Small intestine (tissue), 7 donors: ENCODE measurements around the gene GAST. TPM values are rescaled to one million over a fixed set of nuclear protein-coding genes. Genes with fewer than 3 reads are reported as not detected.

Source experiments
- DNase-seq, 2 donors: peaks; one replicate each; pipeline versions ENCODE4 v3.0.0 to v3.0.0-alpha.2; 2013
- FAIRE-seq: peaks from 2 replicates; lab custom pipeline; 2012; peaks lifted over from hg19 to GRCh38; lab: Jason Lieb, UNC
- H3K27ac ChIP-seq, 3 donors: one replicate each; pipeline ENCODE4 v1.5.1; 2013; ENCODE audit warnings: low read length in 2 of 3, mild to moderate bottlenecking in 2 of 3, control low read depth in 1 of 3, inconsistent platforms in 1 of 3, low read depth in 1 of 3, moderate library complexity in 1 of 3
- H3K27me3 ChIP-seq, 3 donors: one replicate each; pipeline ENCODE4 v1.6.1; 2013; ENCODE audit warnings: low read length in 3 of 3, inconsistent platforms in 1 of 3; ENCODE audit not compliant: control insufficient read depth in 3 of 3, insufficient read depth in 3 of 3
- H3K36me3 ChIP-seq, 3 donors: one replicate each; pipeline ENCODE4 v1.6.1; 2013; ENCODE audit warnings: low read length in 3 of 3, inconsistent platforms in 1 of 3, low read depth in 1 of 3, mild to moderate bottlenecking in 1 of 3, moderate library complexity in 1 of 3; ENCODE audit not compliant: control insufficient read depth in 3 of 3, insufficient read depth in 2 of 3
- H3K4me1 ChIP-seq, 3 donors: one replicate each; pipeline ENCODE4 v1.6.1; 2013; ENCODE audit warnings: low read length in 2 of 3, inconsistent platforms in 1 of 3, low read depth in 1 of 3, mild to moderate bottlenecking in 1 of 3, moderate library complexity in 1 of 3; ENCODE audit not compliant: control insufficient read depth in 3 of 3, insufficient read depth in 2 of 3
- H3K4me3 ChIP-seq, 3 donors: one replicate each; pipeline ENCODE4 v1.5.1; 2013; ENCODE audit warnings: low read length in 3 of 3, control low read depth in 1 of 3, inconsistent platforms in 1 of 3, low read depth in 1 of 3, mild to moderate bottlenecking in 1 of 3, moderate library complexity in 1 of 3
- H3K9me3 ChIP-seq, 2 donors: one replicate each; pipeline ENCODE4 v1.6.1; 2013; ENCODE audit warnings: low read depth in 1 of 2, low read length in 1 of 2; ENCODE audit not compliant: control insufficient read depth in 2 of 2, insufficient read depth in 1 of 2
- WGBS, 3 donors: extraction: QIAGEN DNeasy Blood & Tissue Kit; methylation state at CpG; one replicate each; pipeline ENCODE4 v1.1.7; 2013; 5-methylcytosine and 5-hydroxymethylcytosine counted together
- polyA plus RNA-seq, 4 donors: library from polyadenylated mRNA; stranded (reverse) in 3 of 4; unstranded in 1 of 4; fragments of 200-250 nt in 3 of 4; fragments of 120-200 nt in 1 of 4; gene quantifications; one replicate each; pipeline versions ENCODE4 v1.2.1 to v1.2.3, GENCODE V29; 2013
- donor health status: healthy with polysubstance abuse.
- donor health status: control.
- donor health status: control.
- donor health status: Bipolar disorder and iron deficiency.
- donor health status: healthy.

The GAST gene
- polyA plus RNA-seq, 4 donors, result 1.9 TPM; not detected in 3

DNA sequence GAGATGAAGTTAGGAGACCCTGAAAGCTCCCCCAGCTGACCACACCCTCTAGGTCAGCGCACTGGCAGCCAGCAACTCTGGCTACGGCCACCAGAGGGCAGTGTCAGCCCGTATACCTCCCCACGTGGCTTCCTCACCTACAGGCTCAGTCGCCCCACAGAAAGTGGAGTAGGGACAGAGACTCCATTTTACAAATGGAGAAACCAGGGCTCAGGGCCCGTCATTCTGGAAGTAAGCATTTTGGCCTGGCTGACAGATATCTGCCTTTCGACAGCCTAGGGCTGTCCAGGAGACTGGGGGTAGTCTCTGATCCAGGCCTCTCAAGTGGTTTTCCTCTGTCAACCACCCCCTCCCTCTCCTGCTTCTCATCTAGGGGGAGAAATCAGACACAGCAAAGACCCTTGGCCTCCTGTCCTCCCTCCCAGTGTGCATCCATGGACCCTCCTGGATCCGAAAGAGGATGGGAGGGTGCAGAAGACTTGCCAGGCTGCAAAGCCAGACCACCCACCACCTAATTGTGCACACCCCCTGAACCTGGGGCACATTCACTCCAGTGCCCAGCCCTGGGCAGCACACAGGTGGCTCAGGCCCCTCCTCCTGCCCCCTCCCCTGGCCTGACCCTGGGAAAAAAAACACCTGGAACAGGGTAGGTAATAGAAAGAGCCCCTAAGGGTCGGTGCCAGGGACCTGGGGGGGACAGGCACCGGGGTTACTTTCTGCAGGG is 26.1 kb downstream of the GAST start:
- FAIRE-seq (no peak), DNase-seq (peak; percentile 79 to 88)
- 29 to 31% (median 30%) methylated on average over 10 of the region's 10 CpGs for WGBS, 3 donors
- no peaks in the 10 kb centered on the region for H3K9me3 ChIP-seq
- H3K4me1 ChIP-seq, result peaks cover 0 to 18% (median 0%) of the 10 kb centered on the region in 3 donors
- peaks cover 0 to 47% (median 2%) of the 10 kb centered on the region in 3 donors for H3K27me3 ChIP-seq
- no peak overlapping the region for H3K27ac ChIP-seq
- H3K4me3 ChIP-seq, result no peak overlapping the region
- no peaks in the 10 kb centered on the region for H3K36me3 ChIP-seq

DNA sequence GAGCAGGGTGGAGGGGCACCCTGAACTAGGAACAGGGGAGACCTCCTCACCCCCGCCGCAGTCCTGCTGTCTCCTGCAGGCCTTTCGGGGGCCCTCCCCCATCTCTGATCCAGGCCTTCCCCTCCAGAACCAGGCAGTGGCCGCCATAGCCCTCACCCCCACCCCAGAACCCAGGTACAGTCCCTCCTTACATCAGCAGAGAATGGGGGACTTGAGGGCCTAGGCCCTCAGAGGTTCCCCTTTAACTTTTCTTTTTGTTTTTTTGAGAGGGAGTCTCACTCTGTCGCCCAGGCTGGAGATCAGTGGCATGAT is 26.6 kb downstream of the GAST start:
- no peak for DNase-seq

GRCh38 chr17:41739661-41740352 is 27.7 kb downstream of the GAST start:
- H3K27ac ChIP-seq, result no peak overlapping the region
- H3K36me3 ChIP-seq, result no peaks in the 10 kb centered on the region

More for the DNA sequence above, 26.6 kb downstream of the GAST start:
- peaks cover 0 to 17% (median 0%) of the 10 kb centered on the region in 3 donors for H3K4me1 ChIP-seq
- H3K27ac ChIP-seq, result no peak overlapping the region
- no peaks in the 10 kb centered on the region for H3K9me3 ChIP-seq
- H3K27me3 ChIP-seq, result peaks cover 0 to 41% (median 2%) of the 10 kb centered on the region in 3 donors
- no peak overlapping the region for H3K4me3 ChIP-seq
- no peaks in the 10 kb centered on the region for H3K36me3 ChIP-seq
- no peak for FAIRE-seq
- WGBS, 3 donors, result 90 to 100% (median 92%) methylated on average over 5 of the region's 5 CpGs

GRCh38 chr17:41740506-41740905 is 28.4 kb downstream of the GAST start:
- Histone ChIP-seq H3K36me3 (no peaks in the 10 kb centered on the region), H3K4me1 (peaks cover 0 to 4% (median 0%) of the 10 kb centered on the region in 3 donors), H3K4me3 (no peak overlapping the region), H3K27me3 (peaks cover 0 to 24% (median 0%) of the 10 kb centered on the region in 3 donors), H3K9me3 (no peaks in the 10 kb centered on the region), H3K27ac (no peak overlapping the region)
- DNase-seq, result no peak
- WGBS, 3 donors, result 83 to 89% (median 87%) methylated on average over 5 of the region's 5 CpGs
- no peak for FAIRE-seq

More at GRCh38 chr17:41739661-41740352, 27.7 kb downstream of the GAST start:
- Histone ChIP-seq H3K27me3 (peaks cover 0 to 31% (median under 1%) of the 10 kb centered on the region in 3 donors), H3K4me3 (no peak overlapping the region), H3K4me1 (peaks cover 0 to 6% (median 0%) of the 10 kb centered on the region in 3 donors), H3K9me3 (no peaks in the 10 kb centered on the region)
- no peak for FAIRE-seq
- DNase-seq, result no peak
- WGBS, 3 donors, result 30 to 60% (median 52%) methylated on average over 9 of the region's 9 CpGs

- WGBS, 3 donors, result 81 to 87% (median 82%) methylated on average over 9 of the region's 9 CpGs
- Histone ChIP-seq H3K36me3 (no peaks in the 10 kb centered on the region), H3K9me3 (no peaks in the 10 kb centered on the region), H3K27me3 (peaks cover 0 to 12% (median 0%) of the 10 kb centered on the region in 3 donors), H3K27ac (no peak overlapping the region), H3K4me1 (peaks cover 0 to 4% (median 0%) of the 10 kb centered on the region in 3 donors), H3K4me3 (no peak overlapping the region)
- DNase-seq, result no peak
- FAIRE-seq, result no peak
Measured at GRCh38 chr17:41741709-41742108, 29.6 kb downstream of the GAST start.

DNA sequence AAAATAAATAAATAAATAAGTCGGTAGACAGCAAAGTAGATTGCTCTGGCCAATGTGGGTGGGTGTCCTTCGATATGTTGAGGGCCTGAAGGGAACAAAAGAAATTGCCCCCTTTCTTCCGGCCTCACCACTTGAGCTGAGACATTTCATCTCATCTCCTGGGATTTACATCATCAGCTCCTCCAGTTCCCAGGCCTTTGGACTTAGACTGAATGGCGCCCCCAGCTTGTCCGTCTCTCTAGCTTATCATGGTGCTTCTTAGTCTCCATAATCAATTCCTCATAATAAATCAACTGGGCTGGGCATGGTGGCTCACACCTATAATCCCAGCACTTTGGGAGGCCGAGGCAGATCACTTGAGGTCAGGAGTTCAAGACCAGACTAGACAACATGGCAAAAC is 36.1 kb downstream of the GAST start:
- H3K4me3 ChIP-seq, result no peak overlapping the region
- H3K4me1 ChIP-seq, result no peaks in the 10 kb centered on the region
- H3K36me3 ChIP-seq, result peaks cover 0 to 19% (median 0%) of the 10 kb centered on the region in 3 donors
- WGBS, 3 donors, result 52 to 68% (median 59%) methylated on average over 6 of the region's 6 CpGs
- H3K27me3 ChIP-seq, result no peaks in the 10 kb centered on the region
- H3K9me3 ChIP-seq, result no peaks in the 10 kb centered on the region
- FAIRE-seq, result no peak
- DNase-seq, result peak; percentile 27 to 46
- no peak overlapping the region for H3K27ac ChIP-seq

DNA sequence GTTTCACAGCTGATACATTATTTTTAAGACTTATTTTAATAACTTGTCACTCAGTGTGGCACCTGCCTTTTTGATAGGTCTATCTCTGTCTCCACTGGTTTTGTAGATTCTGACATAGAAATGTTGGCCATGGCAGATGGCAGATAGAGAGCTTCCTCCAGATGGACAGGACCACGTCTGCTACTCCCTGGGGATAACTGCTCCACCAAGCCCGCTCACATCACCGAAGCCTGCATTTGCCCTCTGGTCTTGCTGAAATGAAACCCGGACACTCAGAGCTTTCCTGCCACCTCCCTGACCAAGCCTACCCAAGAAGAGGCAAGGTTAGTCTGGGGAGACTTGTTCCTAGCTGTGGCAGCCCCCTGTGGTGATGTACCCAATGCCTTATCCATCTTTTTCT is 38.7 kb downstream of the GAST start:
- no peak overlapping the region for H3K4me3 ChIP-seq
- WGBS, 3 donors, result 76 to 82% (median 82%) methylated on average over 4 of the region's 4 CpGs
- H3K36me3 ChIP-seq, result peaks cover 0 to 45% (median 13%) of the 10 kb centered on the region in 3 donors
- no peaks in the 10 kb centered on the region for H3K9me3 ChIP-seq
- H3K27me3 ChIP-seq, result no peaks in the 10 kb centered on the region
- DNase-seq, result no peak
- no peaks in the 10 kb centered on the region for H3K4me1 ChIP-seq
- H3K27ac ChIP-seq, result no peak overlapping the region
- FAIRE-seq, result no peak

GRCh38 chr17:41751288-41751687 is 39.2 kb downstream of the GAST start:
- FAIRE-seq, result no peak
- WGBS, 3 donors, result 71 to 78% (median 76%) methylated on average over 3 of the region's 3 CpGs
- no peak for DNase-seq

More at GRCh38 chr17:41751288-41751687, 39.2 kb downstream of the GAST start:
- no peaks in the 10 kb centered on the region for H3K4me1 ChIP-seq
- no peaks in the 10 kb centered on the region for H3K9me3 ChIP-seq
- no peak overlapping the region for H3K4me3 ChIP-seq
- peaks cover 0 to 49% (median 14%) of the 10 kb centered on the region in 3 donors for H3K36me3 ChIP-seq
- no peak overlapping the region for H3K27ac ChIP-seq
- no peaks in the 10 kb centered on the region for H3K27me3 ChIP-seq
